ENCODE results near the gene ELF2.
A peak's percentile ranks its signal among the peaks of the same experiment; 100 is the strongest.
"Not testable (repeated sequence)": the region's sequence is repeated elsewhere in the genome, so short reads cannot be mapped to it uniquely, and the experiment has no call there.

ELF2 gene

GRCh38 chr4:139018971-139019758, 157.9 kb downstream of the ELF2 start:
- DNase-seq (ENCODE audit: low spot score), result no peak

DNA sequence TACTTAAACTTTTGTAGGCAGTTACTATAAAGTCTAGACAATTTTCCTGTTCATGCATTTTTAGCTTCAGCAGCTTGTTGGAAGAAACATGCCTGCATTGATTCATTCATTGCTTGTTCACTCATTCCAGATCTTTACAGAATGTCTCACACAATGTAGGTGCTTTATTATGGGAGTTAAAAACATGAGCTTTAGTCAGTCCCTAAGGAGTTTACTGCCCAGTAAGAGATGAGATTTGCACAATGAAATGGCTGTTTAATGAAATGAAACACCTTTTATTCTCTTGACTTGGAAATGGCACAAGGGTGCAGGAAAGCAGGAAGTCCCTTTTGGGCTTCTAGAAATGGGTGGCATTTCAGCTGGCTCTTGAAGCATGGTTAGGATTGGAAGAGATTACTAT, 158.5 kb downstream of the ELF2 start:
- no peak for DNase-seq (ENCODE audit: low spot score)

DNA sequence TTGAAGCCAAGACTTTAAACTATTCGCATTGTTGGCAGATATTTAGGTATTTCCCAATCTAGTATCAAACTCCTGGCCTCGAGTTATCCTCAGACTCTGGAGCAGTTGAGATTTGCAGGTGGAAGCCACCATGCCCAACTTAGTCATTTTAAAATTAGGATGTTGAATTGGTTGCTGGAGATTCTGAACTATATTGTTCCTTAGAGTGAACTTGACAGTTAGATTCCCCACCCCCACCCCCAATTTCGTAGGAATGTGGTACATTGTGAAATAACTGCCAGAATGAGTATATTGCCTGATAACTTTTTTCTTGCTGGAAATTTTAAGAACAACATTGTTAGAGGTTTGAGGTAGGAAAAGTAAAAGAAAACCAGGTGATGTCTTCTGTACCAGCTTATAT, 159.2 kb downstream of the ELF2 start:
- no peak for DNase-seq (ENCODE audit: low spot score)

- DNase-seq (ENCODE audit: low spot score), result peak; percentile 13
These were observed 161.0 kb downstream of the ELF2 start for GRCh38 chr4:139015948-139016471.

DNA sequence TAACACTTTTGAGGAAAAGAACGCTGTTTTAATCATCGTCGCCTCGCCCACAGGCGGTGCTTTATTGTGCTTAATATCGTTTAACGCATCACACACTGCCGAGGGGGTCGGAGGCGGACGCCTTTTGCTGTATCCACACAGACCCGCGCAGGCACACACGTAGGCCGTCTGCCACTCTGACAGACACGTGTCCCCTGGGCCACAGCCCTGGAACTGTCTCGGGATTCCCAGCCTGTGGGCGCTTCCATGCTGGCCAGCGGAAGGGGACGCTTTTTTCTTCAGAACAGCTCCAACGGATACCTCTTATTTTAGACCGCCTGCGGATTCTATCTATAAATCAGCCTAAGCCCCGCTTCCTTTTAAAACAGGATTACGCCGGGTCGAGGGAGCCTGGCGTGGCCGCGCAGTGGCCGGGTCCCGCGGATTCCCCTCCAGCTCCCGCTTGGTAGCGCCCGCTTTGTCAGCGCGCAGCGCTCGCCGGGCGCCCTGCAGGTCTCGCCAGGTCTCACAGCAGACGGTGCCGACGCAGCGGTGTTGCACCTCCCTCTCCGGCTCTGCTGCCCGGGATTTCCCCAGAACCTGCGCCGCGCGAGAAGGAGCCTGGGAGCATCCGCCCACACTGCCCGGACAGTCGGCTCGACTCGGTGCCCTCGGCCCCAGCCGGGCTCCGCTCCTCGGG, 161.6 kb downstream of the ELF2 start, which contains the start of gene NOCT:
NOCT (plus strand) TSS at position 513 of the 679 bp plus-strand sequence. CDS start 201 bp downstream, outside the sequence.
- peak; percentile 85 for DNase-seq (ENCODE audit: low spot score)

GRCh38 chr4:139014371-139015268, 162.4 kb downstream of the ELF2 start:
- DNase-seq (ENCODE audit: low spot score), result peak; percentile 34

GRCh38 chr4:139011225-139011950, 165.6 kb downstream of the ELF2 start:
- no peak for DNase-seq (ENCODE audit: low spot score)

GRCh38 chr4:139009702-139010101, 167.3 kb downstream of the ELF2 start:
- DNase-seq (ENCODE audit: low spot score), result no peak

DNA sequence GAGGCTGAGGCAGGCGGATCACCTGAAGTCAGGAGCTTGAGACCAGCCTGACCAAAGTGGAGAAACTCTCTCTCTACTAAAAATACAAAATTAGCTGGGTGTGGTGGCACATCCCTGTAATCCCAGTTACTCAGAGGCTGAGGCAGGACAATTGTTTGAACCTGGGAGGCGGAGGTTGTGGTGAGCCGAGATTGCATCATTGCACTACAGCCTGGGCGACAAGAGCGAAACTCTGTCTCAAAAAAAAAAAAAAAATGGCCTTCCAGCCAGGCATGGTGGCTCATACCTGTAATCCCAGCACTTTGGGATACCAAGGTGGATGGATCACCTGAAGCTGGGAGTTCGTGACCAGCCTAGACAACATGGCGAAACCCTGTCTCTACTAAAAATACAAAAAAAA, 168.7 kb downstream of the ELF2 start:
- DNase-seq (ENCODE audit: low spot score), result not testable (repeated sequence)

- no peak for DNase-seq (ENCODE audit: low spot score)
These were observed 169.4 kb downstream of the ELF2 start for GRCh38 chr4:139007640-139008039.

Data from putamen (tissue), 1 donor.